Nephron progenitor cell (in vitro differentiated cells): ENCODE measurements around the gene ANKFY1.
A peak's percentile ranks its signal among the peaks of the same experiment; 100 is the strongest.

Experiments used
- DNase-seq: peaks from one replicate; pipeline ENCODE4 v3.0.0; 2021
- H3K27ac Mint-ChIP-seq: 2 replicates; pipeline ENCODE4 v1.8.0; 2021; ENCODE audit warnings: mild to moderate bottlenecking, moderate library complexity, mixed read lengths
- H3K27me3 Mint-ChIP-seq: 2 replicates; pipeline ENCODE4 v1.8.0; 2021; ENCODE audit warnings: mild to moderate bottlenecking, low read depth, mixed read lengths; ENCODE audit not compliant: poor library complexity
- H3K36me3 Mint-ChIP-seq: 2 replicates; pipeline ENCODE4 v1.8.0; 2021; ENCODE audit warnings: low read depth, mixed read lengths
- H3K4me1 Mint-ChIP-seq: 2 replicates; pipeline ENCODE4 v1.8.0; 2021; ENCODE audit warnings: mixed read lengths
- H3K4me3 Mint-ChIP-seq: 2 replicates; pipeline ENCODE4 v1.8.0; 2021; ENCODE audit warnings: mild to moderate bottlenecking, moderate library complexity, mixed read lengths
- H3K9me3 Mint-ChIP-seq: 2 replicates; pipeline ENCODE4 v1.8.0; 2021; ENCODE audit warnings: mild to moderate bottlenecking, moderate library complexity, mixed read lengths
- TF ChIP-seq, protein P1 (sequence below): fragments of 200-600 bp; sonication (generic); IDR thresholded peaks from 2 replicates; pipeline ENCODE4 v1.5.0; 2021; ENCODE audit warnings: antibody characterized with exemption

Gene ANKFY1

DNA sequence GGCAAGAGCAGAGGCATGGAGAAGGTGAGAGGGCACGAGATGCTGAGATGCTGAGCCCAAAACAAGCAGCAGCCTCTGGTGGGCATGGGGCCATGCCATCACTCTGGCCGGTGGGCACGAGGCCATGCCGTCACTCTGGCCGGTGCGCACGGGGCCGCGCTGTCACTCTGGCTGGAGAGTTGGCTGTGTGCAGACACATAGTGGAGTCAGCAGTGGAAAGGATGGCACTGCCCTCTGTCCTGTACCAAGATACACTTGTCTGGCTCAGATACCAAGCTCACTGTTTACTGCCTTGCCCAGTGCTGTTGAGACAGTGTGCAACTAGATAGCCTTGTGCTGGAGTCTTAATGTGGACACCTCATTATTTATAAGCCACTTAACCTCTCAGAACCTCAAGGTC, 75.7 kb downstream of the ANKFY1 start:
- H3K9me3 Mint-ChIP-seq = no peaks in the 10 kb centered on the region
- peaks cover 37% of the 10 kb centered on the region for H3K4me1 Mint-ChIP-seq
- H3K4me3 Mint-ChIP-seq = no peak overlapping the region
- no peak for DNase-seq
- H3K27me3 Mint-ChIP-seq = no peaks in the 10 kb centered on the region
- TF ChIP-seq, protein P1, sequence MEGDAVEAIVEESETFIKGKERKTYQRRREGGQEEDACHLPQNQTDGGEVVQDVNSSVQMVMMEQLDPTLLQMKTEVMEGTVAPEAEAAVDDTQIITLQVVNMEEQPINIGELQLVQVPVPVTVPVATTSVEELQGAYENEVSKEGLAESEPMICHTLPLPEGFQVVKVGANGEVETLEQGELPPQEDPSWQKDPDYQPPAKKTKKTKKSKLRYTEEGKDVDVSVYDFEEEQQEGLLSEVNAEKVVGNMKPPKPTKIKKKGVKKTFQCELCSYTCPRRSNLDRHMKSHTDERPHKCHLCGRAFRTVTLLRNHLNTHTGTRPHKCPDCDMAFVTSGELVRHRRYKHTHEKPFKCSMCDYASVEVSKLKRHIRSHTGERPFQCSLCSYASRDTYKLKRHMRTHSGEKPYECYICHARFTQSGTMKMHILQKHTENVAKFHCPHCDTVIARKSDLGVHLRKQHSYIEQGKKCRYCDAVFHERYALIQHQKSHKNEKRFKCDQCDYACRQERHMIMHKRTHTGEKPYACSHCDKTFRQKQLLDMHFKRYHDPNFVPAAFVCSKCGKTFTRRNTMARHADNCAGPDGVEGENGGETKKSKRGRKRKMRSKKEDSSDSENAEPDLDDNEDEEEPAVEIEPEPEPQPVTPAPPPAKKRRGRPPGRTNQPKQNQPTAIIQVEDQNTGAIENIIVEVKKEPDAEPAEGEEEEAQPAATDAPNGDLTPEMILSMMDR = no peak
- peak overlapping the region; percentile 94 for H3K27ac Mint-ChIP-seq
- peaks cover 63% of the 10 kb centered on the region for H3K36me3 Mint-ChIP-seq

DNA sequence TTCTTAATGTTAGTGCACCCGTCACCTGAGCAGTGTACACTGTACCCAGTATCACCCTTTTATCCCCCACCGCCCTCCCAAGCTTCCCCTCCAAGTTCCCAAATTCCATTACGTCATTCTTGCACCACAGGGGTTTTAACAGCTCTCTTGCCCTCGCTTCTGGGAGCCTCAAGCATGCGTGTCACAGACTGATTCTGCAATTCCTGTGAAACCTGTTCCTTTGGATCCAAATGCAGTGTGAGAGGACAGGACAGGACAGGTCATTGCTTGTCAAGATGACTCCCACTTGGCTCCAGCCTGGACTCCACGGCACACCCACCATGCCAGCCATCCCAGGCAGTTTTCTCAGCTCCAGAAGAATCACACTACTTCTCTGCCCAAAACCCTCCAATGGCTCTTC, 76.7 kb downstream of the ANKFY1 start:
- H3K27ac Mint-ChIP-seq = peak overlapping the region; percentile 94
- DNase-seq = no peak
- H3K36me3 Mint-ChIP-seq = peaks cover 62% of the 10 kb centered on the region
- no peaks in the 10 kb centered on the region for H3K27me3 Mint-ChIP-seq
- no peaks in the 10 kb centered on the region for H3K9me3 Mint-ChIP-seq
- H3K4me3 Mint-ChIP-seq = no peak overlapping the region
- peaks cover 37% of the 10 kb centered on the region for H3K4me1 Mint-ChIP-seq
- TF ChIP-seq, protein P1 = no peak

DNA sequence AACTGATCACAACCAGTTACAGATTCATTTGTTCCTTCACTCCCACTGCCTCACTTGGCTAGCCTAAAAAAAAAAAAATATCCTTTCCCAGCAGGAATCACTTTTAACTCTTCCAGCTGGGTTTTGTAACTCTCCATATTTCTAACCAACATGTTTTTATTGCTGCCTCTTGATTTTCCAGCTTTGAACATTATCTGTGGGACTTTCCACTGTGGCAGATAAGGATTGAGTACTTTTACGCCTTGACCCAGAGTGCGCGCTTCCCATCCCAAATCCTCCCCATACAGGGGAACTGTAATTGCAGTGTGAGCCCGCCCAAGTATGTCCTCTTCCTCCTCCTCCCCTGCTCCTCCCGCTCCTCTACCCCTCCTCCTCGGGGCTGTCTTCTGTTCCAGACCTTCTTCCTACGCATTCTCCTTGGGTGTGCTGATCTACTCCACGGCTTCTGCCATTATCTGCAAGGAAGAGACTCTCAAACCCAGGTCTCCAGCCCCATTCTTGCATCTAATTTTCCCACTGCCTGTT, 77.4 kb downstream of the ANKFY1 start:
- H3K36me3 Mint-ChIP-seq = peaks cover 62% of the 10 kb centered on the region
- DNase-seq = no peak
- H3K27ac Mint-ChIP-seq = peak overlapping the region; percentile 94
- H3K9me3 Mint-ChIP-seq = no peaks in the 10 kb centered on the region
- TF ChIP-seq, protein P1 = no peak
- H3K27me3 Mint-ChIP-seq = no peaks in the 10 kb centered on the region
- peaks cover 37% of the 10 kb centered on the region for H3K4me1 Mint-ChIP-seq
- peak overlapping the region; percentile 29 for H3K4me3 Mint-ChIP-seq

GRCh38 chr17:4185656-4186055, 78.1 kb downstream of the ANKFY1 start:
- peak overlapping the region; percentile 81 for H3K27ac Mint-ChIP-seq
- DNase-seq = no peak
- peaks cover 37% of the 10 kb centered on the region for H3K4me1 Mint-ChIP-seq
- H3K27me3 Mint-ChIP-seq = no peaks in the 10 kb centered on the region
- H3K4me3 Mint-ChIP-seq = no peak overlapping the region
- TF ChIP-seq, protein P1 = no peak
- H3K36me3 Mint-ChIP-seq = peaks cover 64% of the 10 kb centered on the region
- H3K9me3 Mint-ChIP-seq = no peaks in the 10 kb centered on the region

GRCh38 chr17:4184811-4185210, 79.0 kb downstream of the ANKFY1 start:
- H3K27ac Mint-ChIP-seq = no peak overlapping the region
- H3K4me1 Mint-ChIP-seq = peaks cover 37% of the 10 kb centered on the region
- TF ChIP-seq, protein P1 = no peak
- no peaks in the 10 kb centered on the region for H3K27me3 Mint-ChIP-seq
- no peak for DNase-seq
- H3K36me3 Mint-ChIP-seq = peaks cover 59% of the 10 kb centered on the region
- H3K9me3 Mint-ChIP-seq = no peaks in the 10 kb centered on the region
- H3K4me3 Mint-ChIP-seq = no peak overlapping the region

- DNase-seq = no peak
- Mint-ChIP-seq H3K36me3 (peaks cover 66% of the 10 kb centered on the region), H3K27ac (peak overlapping the region; percentile 59)
These were observed 81.7 kb downstream of the ANKFY1 start for GRCh38 chr17:4182043-4182442.

More at GRCh38 chr17:4182043-4182442, 81.7 kb downstream of the ANKFY1 start:
- TF ChIP-seq, protein P1 = no peak
- Mint-ChIP-seq H3K9me3 (no peaks in the 10 kb centered on the region), H3K27me3 (no peaks in the 10 kb centered on the region), H3K4me1 (peaks cover 39% of the 10 kb centered on the region), H3K4me3 (no peak overlapping the region)
